Effector CD4-positive, alpha-beta T cell (primary cell): Measurements from ENCODE around the gene ATE1.
"Not testable (repeated sequence)": the region's sequence is repeated elsewhere in the genome, so short reads cannot be mapped to it uniquely, and the experiment has no call there.

Source experiments
- DNase-seq: peaks from one replicate; pipeline ENCODE4 v3.0.0-alpha.2; 2020
- total RNA-seq: gene quantifications from one replicate; lab custom pipeline; 2026; lab: John Stamatoyannopoulos, UW

Gene ATE1
- 67.0 reads per million, percentile 74 among the genes with 10 or more reads in this experiment for total RNA-seq

- DNase-seq = peak; percentile 80
These were observed at the start of gene ATE1 for GRCh38 chr10:121927841-121928527. ATE1 (minus strand) TSS chr10:121928031; CDS start chr10:121927949, 82 bp downstream.

DNA sequence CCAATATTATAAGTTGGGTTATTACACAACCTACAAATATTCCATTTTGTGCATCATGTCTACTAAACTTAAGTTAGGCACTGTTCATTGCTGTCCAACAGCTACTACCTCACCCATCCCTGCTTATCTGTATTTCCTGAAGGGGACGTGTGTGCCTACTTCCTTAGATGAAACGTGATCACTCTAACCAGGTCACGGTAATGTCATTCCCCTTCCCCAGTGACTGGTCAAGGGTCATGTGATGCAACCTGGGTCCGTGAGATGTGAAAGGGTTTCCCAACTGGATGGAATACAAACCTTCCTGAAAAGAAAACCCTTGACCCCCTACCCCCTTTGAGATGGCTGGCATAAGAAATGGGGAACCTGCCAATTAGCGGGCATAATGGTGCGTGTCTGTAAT, 48.8 kb upstream of the ATE1 start:
- no peak for DNase-seq

DNA sequence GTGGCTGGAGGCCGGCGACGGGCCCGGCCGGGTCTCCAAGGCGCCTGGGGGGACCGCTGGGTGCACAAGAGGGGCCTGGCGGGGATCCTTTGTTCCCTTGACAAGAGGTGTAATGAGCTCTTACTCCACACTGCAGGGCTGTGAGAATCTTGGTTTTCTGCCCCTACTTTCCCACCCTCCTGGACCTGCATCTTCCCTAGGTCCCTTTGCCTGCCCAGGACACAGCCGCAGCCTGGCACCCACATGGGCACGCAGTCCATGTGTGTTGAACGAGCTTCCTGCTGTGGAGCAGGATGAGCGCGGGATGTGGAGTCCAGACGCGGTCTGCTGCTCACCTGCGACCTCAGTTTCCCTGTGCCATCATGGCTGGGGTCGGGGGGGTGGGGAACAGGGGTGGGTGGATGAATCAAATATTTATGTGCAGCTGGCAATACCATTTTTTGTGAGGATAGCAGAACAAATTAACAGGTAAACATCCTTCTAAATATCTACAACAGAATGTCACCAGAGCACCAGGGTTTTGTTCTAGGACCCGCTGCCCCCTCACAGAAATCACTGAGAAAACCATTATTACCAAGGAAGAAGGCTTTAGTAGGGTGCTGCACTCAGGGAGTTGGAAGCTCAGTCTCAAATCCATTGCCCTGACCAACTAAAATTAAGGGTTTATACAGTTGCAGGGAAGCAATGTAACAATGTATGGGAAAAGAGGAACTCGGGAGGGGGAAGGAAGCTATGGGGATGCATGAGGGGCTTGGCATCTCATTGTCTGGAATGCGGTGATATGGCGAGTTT, 47.7 kb upstream of the ATE1 start:
- DNase-seq = no peak

DNA sequence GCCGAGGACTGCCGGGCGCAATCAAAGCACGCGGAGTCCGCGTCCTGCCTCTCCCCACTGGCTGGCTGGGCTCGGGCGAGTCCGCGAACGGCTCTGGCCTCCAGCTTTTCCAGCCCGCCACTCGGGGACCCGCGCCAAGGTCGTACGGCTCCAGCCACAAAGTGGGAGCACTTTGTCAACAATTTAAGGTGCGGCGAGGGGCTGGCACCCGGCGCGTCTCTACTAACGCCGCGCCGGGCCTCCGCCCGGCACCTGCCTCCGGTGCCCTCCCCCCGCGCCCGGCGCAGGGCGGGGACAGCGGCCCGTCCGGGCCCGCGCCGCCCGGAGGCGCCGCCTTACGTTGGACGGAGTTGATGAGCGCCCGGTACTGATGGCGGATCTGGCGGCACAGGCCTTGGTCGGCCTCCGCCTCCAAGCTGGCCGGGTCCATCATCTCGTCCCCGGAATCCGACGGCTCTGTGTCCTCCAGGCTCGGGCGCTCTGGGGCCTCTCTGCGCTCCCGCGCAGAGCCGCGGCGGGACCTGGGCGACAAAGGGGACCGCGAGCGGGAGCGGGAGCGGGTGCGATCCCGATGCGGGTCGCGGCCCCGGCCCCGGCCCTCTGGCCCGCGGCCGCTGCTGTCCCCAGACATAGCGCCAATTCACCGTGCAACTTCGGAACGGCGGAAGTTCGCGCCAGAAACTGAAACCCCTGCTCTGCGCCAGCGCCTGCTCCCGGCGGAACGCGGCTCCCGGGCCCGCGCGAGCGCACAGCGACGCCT, 46.9 kb upstream of the ATE1 start, which contains the start of gene NSMCE4A:
TSS of gene NSMCE4A (minus strand) at position 683 of the 760 bp plus-strand sequence. CDS start at position 631, 52 bp downstream.
- DNase-seq = peak; percentile 49

DNA sequence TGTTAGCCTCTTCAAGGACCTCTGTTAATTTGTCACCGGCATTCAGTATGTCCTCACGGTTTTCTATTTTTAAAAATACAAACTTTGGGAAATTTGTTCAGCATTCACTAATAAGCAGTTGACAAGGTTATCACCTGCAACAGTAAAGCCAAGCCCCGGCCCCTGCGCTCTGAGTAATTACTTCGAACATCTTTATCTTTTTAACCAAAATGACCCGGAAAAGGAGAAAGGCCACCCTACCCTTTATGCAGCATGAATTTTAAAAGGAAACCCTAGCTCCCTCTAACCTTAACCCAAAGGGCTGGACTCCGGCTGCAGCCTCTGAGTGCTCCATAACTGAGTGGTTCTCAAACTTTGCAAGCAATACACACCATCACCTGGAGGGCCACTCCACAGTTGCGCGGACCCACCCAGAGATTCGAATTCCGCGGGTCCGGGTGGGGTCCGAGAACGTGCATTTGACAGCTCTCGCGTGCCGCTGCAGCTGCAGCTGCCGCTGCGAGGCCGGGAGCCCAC, 46.2 kb upstream of the ATE1 start:
- no peak for DNase-seq

DNA sequence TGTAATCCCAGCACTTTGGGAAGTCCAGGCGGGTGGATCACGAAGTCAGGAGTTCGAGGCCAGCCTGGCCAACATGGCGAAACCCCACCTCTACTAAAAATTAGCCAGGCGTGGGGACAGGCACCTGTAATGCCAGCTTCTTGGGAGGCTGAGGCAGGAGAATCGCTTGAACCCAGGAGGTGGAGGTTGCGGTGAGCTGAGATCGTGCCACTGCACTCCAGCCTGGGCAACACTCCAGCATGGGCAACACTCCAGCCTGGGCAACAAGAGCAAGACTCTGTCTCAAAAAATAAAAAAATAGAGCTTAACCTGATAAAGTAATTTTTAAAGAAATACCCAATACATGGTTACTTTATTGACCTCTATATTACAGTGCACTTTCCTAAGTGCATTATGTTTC, 41.3 kb upstream of the ATE1 start:
- DNase-seq = not testable (repeated sequence)

- DNase-seq = no peak
These were observed 38.2 kb upstream of the ATE1 start for GRCh38 chr10:121965996-121966395.

DNA sequence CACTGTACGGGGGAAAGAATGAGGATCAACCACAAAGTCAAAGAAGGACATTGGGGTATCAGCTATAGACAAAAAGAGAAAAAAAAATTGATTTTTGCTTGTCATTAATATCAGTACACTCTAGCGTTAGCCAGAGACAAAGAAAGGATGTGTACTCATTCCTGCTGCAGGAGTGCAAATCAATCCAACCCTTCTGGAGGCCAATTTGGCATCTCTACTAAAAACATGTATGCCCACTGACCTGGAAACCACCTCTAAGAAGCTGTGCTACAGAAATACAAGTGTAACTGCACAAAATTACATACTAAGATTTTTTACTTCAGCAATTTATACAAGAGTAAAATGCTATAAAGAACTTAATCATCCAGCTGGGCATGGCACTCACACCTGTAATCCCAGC, 33.6 kb upstream of the ATE1 start:
- DNase-seq = no peak

DNA sequence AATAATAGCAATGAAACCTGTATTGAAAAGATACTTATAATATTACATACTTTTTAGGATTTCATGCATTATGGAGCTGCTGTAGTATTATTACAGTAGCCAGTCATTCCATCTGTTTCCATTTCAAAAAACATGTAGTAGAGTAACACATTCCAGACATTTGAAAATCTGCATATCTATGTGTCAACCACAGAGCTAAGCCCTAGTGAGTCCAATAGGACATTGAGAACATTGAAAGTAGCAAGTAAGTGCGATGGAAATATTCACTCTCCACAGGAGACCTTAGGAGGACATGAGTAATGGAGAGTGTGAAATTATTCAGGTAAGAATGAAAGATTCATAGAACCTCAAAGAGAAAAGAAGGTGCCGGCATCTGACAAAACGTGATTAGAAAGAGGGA, 31.8 kb upstream of the ATE1 start:
- DNase-seq = no peak

- no peak for DNase-seq
These were observed 28.6 kb upstream of the ATE1 start for GRCh38 chr10:121956111-121957061.

DNA sequence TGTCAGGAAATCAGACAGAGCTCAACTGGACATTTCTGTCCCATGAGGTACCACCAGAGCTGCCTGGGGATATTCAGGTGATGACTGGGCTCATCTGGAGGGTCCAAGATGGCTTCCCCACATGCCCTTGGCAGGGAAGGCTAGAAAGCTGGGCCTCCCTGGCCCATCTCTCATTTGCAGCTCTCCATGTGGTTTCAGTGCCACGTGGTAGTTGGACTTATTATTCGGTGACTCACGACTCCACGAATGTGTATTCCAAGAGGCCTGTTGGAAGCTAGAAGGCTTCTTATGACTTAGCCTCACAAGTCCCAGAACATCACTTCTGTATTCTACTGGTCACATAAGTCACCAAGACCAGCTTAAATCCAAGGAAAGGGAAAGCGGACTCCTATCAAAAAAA, 24.4 kb upstream of the ATE1 start:
- DNase-seq = no peak

- DNase-seq = no peak
These were observed 21.6 kb upstream of the ATE1 start for GRCh38 chr10:121949451-121949850.

DNA sequence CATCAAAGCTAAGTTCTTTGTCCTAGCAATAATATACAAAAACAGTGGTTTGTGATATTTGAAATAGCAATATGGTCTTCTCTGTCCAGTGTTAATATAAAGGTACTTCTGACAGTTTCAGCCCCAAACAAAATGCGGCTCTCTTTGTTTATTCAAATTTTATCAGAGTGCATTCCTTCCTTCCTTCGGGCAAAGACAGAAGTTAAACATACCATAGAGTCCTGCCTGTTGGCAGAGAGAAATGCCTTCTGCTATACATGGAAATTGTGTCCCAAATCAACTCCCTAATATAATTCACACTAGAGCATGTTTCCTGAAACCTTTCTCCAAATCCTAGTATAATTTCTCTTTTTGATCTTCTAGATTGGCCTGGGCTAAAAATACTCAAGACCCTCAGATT, 21.2 kb upstream of the ATE1 start:
- DNase-seq = no peak

DNA sequence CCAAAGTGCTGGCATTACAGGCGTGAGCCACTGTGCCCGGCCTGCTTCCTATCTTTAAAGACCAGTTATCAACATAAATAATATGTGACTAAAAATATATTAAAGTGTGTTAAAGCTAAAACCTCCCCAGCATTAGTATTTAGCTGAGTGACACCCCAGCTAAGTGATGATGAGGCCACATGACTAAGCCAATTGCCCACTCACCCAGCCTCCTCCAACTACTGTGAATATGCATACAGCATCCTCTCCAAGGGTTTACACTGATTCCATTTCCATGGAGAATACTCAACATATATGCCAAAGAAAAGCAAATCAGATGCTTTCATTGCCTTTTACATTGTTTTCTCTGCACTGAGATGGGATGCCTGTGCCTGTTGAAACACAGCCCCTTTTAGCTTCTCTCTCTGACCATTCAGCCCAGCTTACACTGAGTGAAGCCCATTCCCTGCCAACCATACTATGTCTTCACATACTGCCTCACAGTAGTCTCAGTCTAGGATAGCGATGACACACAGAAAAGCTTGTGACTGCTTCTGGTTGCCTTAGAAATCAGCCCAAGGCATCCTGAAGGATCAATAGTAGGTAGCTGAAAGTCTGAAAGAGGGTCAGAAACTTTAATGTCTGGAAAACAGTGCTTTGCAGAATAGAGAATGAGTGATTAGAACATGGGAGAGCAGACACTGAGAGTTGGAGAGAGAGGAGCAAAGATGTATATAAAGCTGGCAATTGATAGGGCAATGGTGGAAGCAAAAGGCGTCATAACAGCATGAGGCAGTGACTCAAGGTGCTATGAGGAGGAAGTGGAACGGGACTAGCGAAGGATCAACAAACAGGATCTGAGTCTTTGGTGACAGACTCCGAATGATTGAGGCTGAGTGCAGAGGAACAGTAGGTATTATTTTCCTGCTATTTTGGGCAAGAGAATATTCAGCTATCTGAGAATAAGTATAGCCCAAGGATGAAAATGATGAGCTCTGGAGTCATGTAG, 19.8 kb upstream of the ATE1 start:
- DNase-seq = no peak

GRCh38 chr10:121942749-121943416, 15.1 kb upstream of the ATE1 start:
- DNase-seq = no peak

DNA sequence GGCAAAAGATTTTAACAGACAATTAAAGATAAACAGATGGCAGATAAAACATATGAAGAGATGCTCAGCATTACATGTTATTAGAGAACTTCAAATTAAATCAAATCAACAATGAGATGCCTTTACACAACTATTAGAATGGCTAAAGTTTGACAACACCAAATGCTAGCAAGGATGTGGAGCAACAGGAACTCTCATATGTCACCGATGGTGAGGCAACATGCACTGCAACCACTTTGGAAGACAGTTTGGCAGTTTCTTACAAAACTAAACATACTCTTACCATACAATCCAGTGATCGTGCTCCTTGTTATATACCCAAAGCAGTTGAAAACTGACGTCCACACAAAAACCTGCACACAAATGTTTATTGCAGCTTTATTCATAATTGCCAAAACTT, 13.7 kb upstream of the ATE1 start:
- no peak for DNase-seq

DNA sequence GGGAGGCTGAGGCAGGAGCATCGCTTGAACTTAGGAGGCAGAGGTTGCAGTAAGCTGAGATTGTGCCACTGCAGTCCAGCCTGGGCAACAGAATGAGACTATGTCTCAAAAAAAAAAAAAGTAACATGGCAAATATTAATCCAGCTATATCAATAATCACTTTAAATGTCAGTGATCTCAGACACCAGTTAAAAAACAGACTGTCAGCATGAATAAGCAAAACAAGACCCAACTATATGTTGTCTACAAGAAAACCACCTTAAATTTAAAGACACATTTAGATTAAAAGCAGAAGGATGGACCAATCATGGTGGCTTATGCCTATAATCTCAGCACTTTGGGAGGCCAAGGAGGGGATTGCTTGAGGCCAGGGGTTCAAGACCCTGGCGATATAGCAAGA, 8.5 kb upstream of the ATE1 start:
- DNase-seq = no peak

DNA sequence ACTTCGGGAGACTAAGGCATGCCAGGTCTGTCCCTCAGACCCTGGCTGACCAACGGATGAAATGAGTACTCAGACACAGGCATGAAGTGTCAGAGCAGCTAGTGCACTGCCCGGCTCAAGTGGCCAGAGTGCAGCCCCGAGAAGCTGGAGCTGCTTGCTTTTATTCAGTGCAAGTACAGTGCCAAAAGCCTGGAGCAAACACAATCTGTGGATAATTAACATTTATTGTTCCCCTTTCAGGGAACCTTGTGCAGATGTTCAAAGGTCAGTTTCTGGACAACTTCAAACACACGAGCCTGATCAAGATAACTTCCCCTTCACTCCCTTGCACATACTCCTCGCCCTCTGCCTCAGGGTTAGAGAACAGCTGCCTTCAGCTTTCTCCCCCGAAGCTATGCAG, 7.9 kb upstream of the ATE1 start:
- DNase-seq = no peak

GRCh38 chr10:121930268-121931085, 2.6 kb upstream of the ATE1 start:
- DNase-seq = not testable (repeated sequence)
